Mammary epithelial cell (primary cell): ENCODE results near the gene ZNFX1.

Source experiments
- EZH2 ChIP-seq: IDR thresholded peaks from 2 replicates; pipeline ENCODE4 v1.6.1; 2012; ENCODE audit warnings: low read length, inconsistent platforms, borderline replicate concordance
- TF ChIP-seq, protein P1 (sequence below), 2 donors: IDR thresholded peaks in 1 of 2; conservative IDR thresholded peaks in 1 of 2; 2 replicates each; pipeline ENCODE4 v1.5.1; 2011 to 2012; ENCODE audit warnings: inconsistent platforms in 2 of 2, low read length in 2 of 2, mild to moderate bottlenecking in 2 of 2, control low read depth in 1 of 2, low read depth in 1 of 2; ENCODE audit not compliant: insufficient read depth in 1 of 2; ENCODE audit errors: extremely low read depth in 1 of 2

DNA sequence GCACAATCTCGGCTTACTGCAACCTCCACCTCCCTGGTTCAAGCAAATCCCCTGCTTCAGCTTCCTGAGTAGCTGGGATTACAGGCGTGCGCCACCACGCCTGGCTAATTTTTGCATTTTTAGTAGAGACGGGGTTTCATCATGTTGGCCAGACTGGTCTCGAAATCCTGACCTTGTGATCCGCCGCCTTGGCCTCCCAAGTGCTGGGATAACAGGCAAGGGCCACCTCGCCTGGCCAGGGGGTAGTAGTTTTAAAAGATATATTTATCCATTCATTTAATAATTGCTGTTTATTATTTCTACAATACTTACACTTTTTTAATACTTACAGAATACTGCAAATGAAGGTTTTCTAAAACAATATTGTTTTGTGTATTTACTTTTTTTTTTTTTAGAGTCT, 74.1 kb downstream of the ZNFX1 start:
- TF ChIP-seq, protein P1, sequence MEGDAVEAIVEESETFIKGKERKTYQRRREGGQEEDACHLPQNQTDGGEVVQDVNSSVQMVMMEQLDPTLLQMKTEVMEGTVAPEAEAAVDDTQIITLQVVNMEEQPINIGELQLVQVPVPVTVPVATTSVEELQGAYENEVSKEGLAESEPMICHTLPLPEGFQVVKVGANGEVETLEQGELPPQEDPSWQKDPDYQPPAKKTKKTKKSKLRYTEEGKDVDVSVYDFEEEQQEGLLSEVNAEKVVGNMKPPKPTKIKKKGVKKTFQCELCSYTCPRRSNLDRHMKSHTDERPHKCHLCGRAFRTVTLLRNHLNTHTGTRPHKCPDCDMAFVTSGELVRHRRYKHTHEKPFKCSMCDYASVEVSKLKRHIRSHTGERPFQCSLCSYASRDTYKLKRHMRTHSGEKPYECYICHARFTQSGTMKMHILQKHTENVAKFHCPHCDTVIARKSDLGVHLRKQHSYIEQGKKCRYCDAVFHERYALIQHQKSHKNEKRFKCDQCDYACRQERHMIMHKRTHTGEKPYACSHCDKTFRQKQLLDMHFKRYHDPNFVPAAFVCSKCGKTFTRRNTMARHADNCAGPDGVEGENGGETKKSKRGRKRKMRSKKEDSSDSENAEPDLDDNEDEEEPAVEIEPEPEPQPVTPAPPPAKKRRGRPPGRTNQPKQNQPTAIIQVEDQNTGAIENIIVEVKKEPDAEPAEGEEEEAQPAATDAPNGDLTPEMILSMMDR (conservative IDR thresholded peaks at IDR 0.05 in 1 of 2, IDR thresholded peaks at IDR 0.05 in 1 of 2; ENCODE audit: extremely low read depth in 1 of 2, insufficient read depth in 1 of 2, low read depth in 1 of 2, low read length in 2 of 2): no peak
- TF ChIP-seq EZH2: no peak
